SK-N-MC (cell line): Measurements from ENCODE around the gene ZEB2.

Experiments used
- EZH2 ChIP-seq: fragments of 200-600 bp; sonication (generic); IDR thresholded peaks from one replicate; pipeline ENCODE4 v1.6.1; 2017; ENCODE audit warnings: antibody characterized with exemption
- POLR2AphosphoS5 ChIP-seq: IDR thresholded peaks from 2 replicates; pipeline ENCODE4 v1.6.1; 2012; ENCODE audit warnings: mild to moderate bottlenecking, low read depth, low read length, borderline replicate concordance

GRCh38 chr2:144381716-144382115 is 138.2 kb downstream of the ZEB2 start:
- TF ChIP-seq POLR2AphosphoS5, result no peak
- no peak for TF ChIP-seq EZH2
